ENCODE measurements around the gene GCSAML.

Gene GCSAML

DNA sequence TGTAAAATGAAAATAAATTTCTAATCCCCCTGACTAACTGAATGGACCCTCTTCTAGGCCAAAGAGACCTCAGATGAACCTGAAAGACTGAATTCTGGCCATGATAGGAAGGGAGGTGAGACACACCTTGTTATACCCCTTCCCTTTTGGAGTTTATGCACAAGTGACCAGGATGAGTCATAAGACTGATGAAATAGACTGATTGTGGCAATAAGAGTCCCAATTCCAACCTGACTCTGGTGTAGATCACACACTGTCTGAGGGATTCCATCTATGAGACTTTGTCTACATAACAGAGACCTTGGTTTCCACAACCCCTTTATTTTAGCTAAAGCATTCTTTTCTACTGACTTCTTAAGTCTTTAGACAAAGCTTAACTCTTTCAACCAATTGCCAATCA is 25.7 kb downstream of the GCSAML start:
- POLR2A ChIA-PET: no interaction called here
- H3K4me3 ChIP-seq (ENCODE audit: low read depth, low read length): no peak overlapping the region
- H3K36me3 ChIP-seq (ENCODE audit: control insufficient read depth in 2 of 2, insufficient read depth in 1 of 2, low read length in 2 of 2): no peaks in the 10 kb centered on the region
- CTCF ChIA-PET: no interaction called here
- no peaks in the 10 kb centered on the region for H3K9me3 ChIP-seq (ENCODE audit: control insufficient read depth, insufficient read depth, low read depth, low read length)
- no peak overlapping the region for H3K27ac ChIP-seq (ENCODE audit: extremely low read depth, low read depth, low read length)
- TF ChIP-seq BCL11B (tag by site-specific recombination; IDR thresholded peaks at IDR 0.05; ENCODE audit: low read depth) (no peak), ZNF488 (tag by site-specific recombination; IDR thresholded peaks at IDR 0.05) (no peak), ZNF214 (tag by site-specific recombination; IDR thresholded peaks at IDR 0.05; ENCODE audit: borderline replicate concordance) (no peak), FEZF1 (tag by site-specific recombination; IDR thresholded peaks at IDR 0.05) (no peak), ZNF423 (tag by site-specific recombination; IDR thresholded peaks at IDR 0.05) (no peak), ZNF585B (tag by site-specific recombination; IDR thresholded peaks at IDR 0.05) (no peak), ELK4 (IDR thresholded peaks at IDR 0.05; ENCODE audit: borderline replicate concordance, low read depth, low read length) (no peak), ZNF19 (tag by site-specific recombination; IDR thresholded peaks at IDR 0.05; ENCODE audit: low read depth) (no peak), ZNF76 (tag by site-specific recombination; IDR thresholded peaks at IDR 0.05; ENCODE audit: borderline replicate concordance, low read depth) (no peak), KLF10 (tag by site-specific recombination; IDR thresholded peaks at IDR 0.05) (no peak), KLF8 (tag by site-specific recombination; IDR thresholded peaks at IDR 0.05) (no peak), ZNF501 (tag by site-specific recombination; IDR thresholded peaks at IDR 0.05) (no peak), ZNF24 (tag by site-specific recombination; IDR thresholded peaks at IDR 0.05) (no peak), TCF7L2 (IDR thresholded peaks at IDR 0.05; ENCODE audit: borderline replicate concordance, low read depth, low read length) (no peak), GLIS2 (tag by site-specific recombination; IDR thresholded peaks at IDR 0.05) (no peak), KLF9 (tag by site-specific recombination; IDR thresholded peaks at IDR 0.05; ENCODE audit: low read depth) (no peak), ZNF513 (tag by site-specific recombination; IDR thresholded peaks at IDR 0.05) (no peak), ZNF670 (tag by site-specific recombination; IDR thresholded peaks at IDR 0.05; ENCODE audit: low read depth) (no peak), ZNF140 (tag by site-specific recombination; IDR thresholded peaks at IDR 0.05) (no peak), ZBTB17 (tag by site-specific recombination; IDR thresholded peaks at IDR 0.05) (no peak)
- H3K4me1 ChIP-seq (ENCODE audit: control insufficient read depth, insufficient read depth, low read length): no peaks in the 10 kb centered on the region

DNA sequence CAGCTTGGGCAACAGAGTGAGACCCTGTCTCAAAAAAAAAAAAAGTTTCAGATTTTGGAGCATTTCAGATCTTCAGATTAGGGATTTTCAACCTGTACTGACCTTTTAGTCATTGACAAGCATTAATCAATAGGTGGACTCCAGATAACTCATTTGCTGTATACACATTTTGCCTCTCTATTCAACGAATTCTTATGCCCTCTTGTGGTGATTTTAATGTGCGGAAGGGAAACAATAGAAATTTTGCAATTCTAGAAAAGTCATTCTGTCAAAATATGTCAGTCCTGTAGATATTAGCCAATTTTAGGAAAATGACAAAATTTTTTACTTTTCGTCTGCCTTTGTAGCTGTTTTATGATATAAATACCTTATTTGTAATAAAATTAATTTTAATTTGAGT is 27.6 kb downstream of the GCSAML start:
- Histone ChIP-seq H3K9me3 (ENCODE audit: control insufficient read depth, insufficient read depth, low read depth, low read length) (no peaks in the 10 kb centered on the region), H3K27ac (ENCODE audit: extremely low read depth, low read depth, low read length) (no peak overlapping the region), H3K4me1 (ENCODE audit: control insufficient read depth, insufficient read depth, low read length) (no peaks in the 10 kb centered on the region), H3K4me3 (ENCODE audit: low read depth, low read length) (no peak overlapping the region), H3K36me3 (ENCODE audit: control insufficient read depth in 2 of 2, insufficient read depth in 1 of 2, low read length in 2 of 2) (no peaks in the 10 kb centered on the region)
- no peak for TF ChIP-seq ZNF768 (tag by site-specific recombination; IDR thresholded peaks at IDR 0.05)
- TF ChIP-seq ZNF561 (tag by site-specific recombination; IDR thresholded peaks at IDR 0.05; ENCODE audit: borderline replicate concordance): no peak
- TF ChIP-seq ZNF132 (tag by site-specific recombination; IDR thresholded peaks at IDR 0.05; ENCODE audit: borderline replicate concordance): no peak
- TF ChIP-seq ZNF146 (tag by site-specific recombination; IDR thresholded peaks at IDR 0.05): no peak
- TF ChIP-seq KLF16 (tag by site-specific recombination; IDR thresholded peaks at IDR 0.05): no peak
- no peak for TF ChIP-seq ZFP37 (tag by site-specific recombination; IDR thresholded peaks at IDR 0.05)
- no peak for TF ChIP-seq ZNF530 (tag by site-specific recombination; IDR thresholded peaks at IDR 0.05; ENCODE audit: low read depth)
- no peak for TF ChIP-seq IKZF3 (tag by site-specific recombination; IDR thresholded peaks at IDR 0.05)
- ChIA-PET CTCF (no interaction called here), POLR2A (no interaction called here)

Data from HEK293 (cell line).